ENCODE measurements around the gene EPN1.

Gene EPN1

DNA sequence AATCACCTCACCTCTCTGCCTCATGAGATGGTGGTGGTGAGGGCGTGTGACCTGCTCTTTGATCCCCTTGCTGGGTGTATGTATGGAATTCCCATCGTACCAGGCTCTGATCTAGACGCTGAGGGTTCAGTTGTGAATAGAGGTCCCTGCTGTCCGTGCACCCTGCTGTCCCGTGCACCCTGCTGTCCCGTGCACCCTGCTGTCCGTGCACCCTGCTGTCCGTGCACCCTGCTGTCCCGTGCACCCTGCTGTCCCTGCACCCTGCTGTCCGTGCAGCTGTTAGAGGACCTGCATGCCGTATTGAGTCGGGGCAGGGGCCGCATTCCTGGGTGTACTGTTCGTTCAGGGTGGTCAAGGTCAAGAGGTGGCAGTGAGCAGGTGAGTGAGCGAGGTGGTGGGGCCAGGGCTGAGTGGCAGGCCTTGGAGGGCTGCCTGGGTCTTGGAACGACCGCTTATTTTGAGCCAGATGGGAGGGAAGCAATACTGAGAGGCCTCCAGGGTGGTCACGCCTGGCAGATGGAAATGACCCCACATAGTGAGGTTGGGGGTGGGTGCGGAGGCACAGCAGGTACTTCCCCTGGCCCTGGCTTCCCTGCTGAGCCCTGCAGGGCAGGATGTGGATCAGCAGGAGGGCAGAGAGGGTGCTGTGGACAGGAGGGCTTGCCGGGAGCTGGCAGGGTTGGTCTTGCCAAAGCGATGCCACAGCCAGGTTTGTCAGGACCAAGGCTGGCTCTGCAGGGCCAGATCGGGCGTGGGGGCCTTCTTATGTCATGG is 4.6 kb upstream of the EPN1 start:
- Histone ChIP-seq H4K91ac (ENCODE audit: low read length) (peak overlapping the region; percentile 22), H4K8ac (ENCODE audit: low read length) (no peak overlapping the region), H3K27me3 (ENCODE audit: control insufficient read depth in 1 of 2, insufficient read depth in 1 of 2, low read length in 2 of 2) (no peaks in the 10 kb centered on the region), H3K4me3 (ENCODE audit: insufficient read depth in 1 of 2, low read depth in 1 of 2, low read length in 2 of 2) (peak overlapping the region in 1 of 2 experiments; percentile 5), H3K79me1 (replicated peaks; ENCODE audit: low read length, poor library complexity, severe bottlenecking) (peaks cover 7% of the 10 kb centered on the region), H2BK120ac (ENCODE audit: low read depth, low read length) (no peak overlapping the region), H3K9me3 (ENCODE audit: control insufficient read depth, low read length) (no peaks in the 10 kb centered on the region), H3K4me2 (ENCODE audit: low read length, poor library complexity, severe bottlenecking) (no peak overlapping the region), H3K4me1 (ENCODE audit: control insufficient read depth, insufficient read depth, low read depth, low read length) (peaks cover 34% of the 10 kb centered on the region), H3K23ac (ENCODE audit: low read length in 2 of 2) (peak overlapping the region in 1 of 2 experiments; percentile 2), H3K27ac (ENCODE audit: low read length, poor library complexity, severe bottlenecking) (peak overlapping the region; percentile 47), H3K14ac (ENCODE audit: low read length in 2 of 2) (peak overlapping the region in 1 of 2 experiments; percentile 53), H2AFZ (ENCODE audit: low read depth, low read length) (no peak overlapping the region), H3K4ac (ENCODE audit: low read depth in 1 of 2, low read length in 2 of 2) (no peak overlapping the region), H2BK12ac (ENCODE audit: low read length in 2 of 2) (no peak overlapping the region), H2BK5ac (ENCODE audit: low read depth, low read length, poor library complexity, severe bottlenecking) (no peak overlapping the region), H3K9ac (ENCODE audit: low read length) (no peak overlapping the region), H2AK5ac (ENCODE audit: low read length, severe bottlenecking) (no peak overlapping the region), H3K36me3 (ENCODE audit: control insufficient read depth in 1 of 2, insufficient read depth in 2 of 2, low read depth in 1 of 2, low read length in 2 of 2) (peaks cover 66 to 74% of the 10 kb centered on the region in 2 experiments), H3K18ac (ENCODE audit: low read depth in 1 of 2, low read length in 2 of 2) (peak overlapping the region in 1 of 2 experiments; percentile 42), H2BK15ac (ENCODE audit: low read depth, poor library complexity, severe bottlenecking) (no peak overlapping the region)
- no peak for DNase-seq
- WGBS, result 90% methylated on average over 23 of the region's 23 CpGs

DNA sequence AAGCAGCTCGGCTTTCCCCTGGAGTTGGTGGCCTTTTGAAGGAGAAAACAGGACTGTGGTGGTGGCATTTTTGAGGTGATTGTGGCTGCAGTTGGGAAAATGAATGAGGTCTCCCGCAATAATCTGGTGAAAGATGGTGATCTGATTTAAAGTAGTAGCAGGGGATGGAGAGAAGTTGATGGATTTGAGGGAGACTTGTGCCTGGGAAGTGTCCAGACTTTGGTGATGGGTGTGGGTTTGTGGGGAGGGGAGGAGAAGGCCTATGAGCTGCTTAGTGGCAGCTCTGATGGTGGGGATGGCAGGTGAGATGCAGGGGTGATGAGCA is 4.0 kb upstream of the EPN1 start:
- Histone ChIP-seq H3K9ac (ENCODE audit: low read length) (no peak overlapping the region), H3K14ac (ENCODE audit: low read length in 2 of 2) (no peak overlapping the region), H3K79me1 (replicated peaks; ENCODE audit: low read length, poor library complexity, severe bottlenecking) (peaks cover 4% of the 10 kb centered on the region), H3K9me3 (ENCODE audit: control insufficient read depth, low read length) (no peaks in the 10 kb centered on the region), H3K4me3 (ENCODE audit: insufficient read depth in 1 of 2, low read depth in 1 of 2, low read length in 2 of 2) (no peak overlapping the region), H3K18ac (ENCODE audit: low read depth in 1 of 2, low read length in 2 of 2) (no peak overlapping the region), H2BK15ac (ENCODE audit: low read depth, poor library complexity, severe bottlenecking) (no peak overlapping the region), H3K27ac (ENCODE audit: low read length, poor library complexity, severe bottlenecking) (peak overlapping the region; percentile 47), H3K27me3 (ENCODE audit: control insufficient read depth in 1 of 2, insufficient read depth in 1 of 2, low read length in 2 of 2) (no peaks in the 10 kb centered on the region), H3K23ac (ENCODE audit: low read length in 2 of 2) (no peak overlapping the region), H2AK5ac (ENCODE audit: low read length, severe bottlenecking) (no peak overlapping the region), H3K4me2 (ENCODE audit: low read length, poor library complexity, severe bottlenecking) (no peak overlapping the region), H4K8ac (ENCODE audit: low read length) (no peak overlapping the region), H2BK120ac (ENCODE audit: low read depth, low read length) (no peak overlapping the region), H3K4me1 (ENCODE audit: control insufficient read depth, insufficient read depth, low read depth, low read length) (peaks cover 34% of the 10 kb centered on the region), H3K4ac (ENCODE audit: low read depth in 1 of 2, low read length in 2 of 2) (no peak overlapping the region), H4K91ac (ENCODE audit: low read length) (no peak overlapping the region), H2BK12ac (ENCODE audit: low read length in 2 of 2) (no peak overlapping the region), H2AFZ (ENCODE audit: low read depth, low read length) (no peak overlapping the region), H3K36me3 (ENCODE audit: control insufficient read depth in 1 of 2, insufficient read depth in 2 of 2, low read depth in 1 of 2, low read length in 2 of 2) (peaks cover 61 to 69% of the 10 kb centered on the region in 2 experiments), H2BK5ac (ENCODE audit: low read depth, low read length, poor library complexity, severe bottlenecking) (no peak overlapping the region)
- DNase-seq, result no peak
- WGBS, result 95% methylated on average over 2 of the region's 2 CpGs

DNA sequence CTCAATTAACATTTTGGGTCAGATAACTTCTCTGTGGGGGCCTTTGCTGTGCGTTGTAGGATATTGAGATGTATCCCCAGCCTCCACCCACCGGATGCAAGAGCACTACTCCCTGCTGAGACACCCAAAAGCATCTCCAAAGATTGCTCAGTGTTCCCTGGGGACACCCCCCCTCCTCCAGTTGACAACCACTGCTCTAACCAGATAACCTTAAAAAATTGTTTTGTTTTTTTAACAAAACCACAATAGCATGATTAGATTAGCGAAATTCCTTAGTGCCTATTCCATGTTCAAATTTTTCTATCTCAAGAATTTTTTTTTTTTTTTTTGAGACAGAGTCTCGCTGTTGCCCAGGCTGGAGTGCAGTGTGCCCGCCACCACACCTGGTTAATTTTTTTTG is 2.6 kb upstream of the EPN1 start:
- no peaks in the 10 kb centered on the region for H3K9me3 ChIP-seq (ENCODE audit: control insufficient read depth, low read length)
- H3K4me3 ChIP-seq (ENCODE audit: insufficient read depth in 1 of 2, low read depth in 1 of 2, low read length in 2 of 2), result no peak overlapping the region
- peaks cover 34% of the 10 kb centered on the region for H3K4me1 ChIP-seq (ENCODE audit: control insufficient read depth, insufficient read depth, low read depth, low read length)
- 93% methylated on average over 5 of the region's 5 CpGs for WGBS
- no peak overlapping the region for H2BK12ac ChIP-seq (ENCODE audit: low read length in 2 of 2)
- H2BK5ac ChIP-seq (ENCODE audit: low read depth, low read length, poor library complexity, severe bottlenecking), result no peak overlapping the region
- no peak overlapping the region for H2BK120ac ChIP-seq (ENCODE audit: low read depth, low read length)
- no peak overlapping the region for H2AFZ ChIP-seq (ENCODE audit: low read depth, low read length)
- no peak overlapping the region for H3K14ac ChIP-seq (ENCODE audit: low read length in 2 of 2)
- H3K79me1 ChIP-seq (replicated peaks; ENCODE audit: low read length, poor library complexity, severe bottlenecking), result no peaks in the 10 kb centered on the region
- no peak overlapping the region for H4K91ac ChIP-seq (ENCODE audit: low read length)
- no peak overlapping the region for H4K8ac ChIP-seq (ENCODE audit: low read length)
- H3K4ac ChIP-seq (ENCODE audit: low read depth in 1 of 2, low read length in 2 of 2), result no peak overlapping the region
- H3K36me3 ChIP-seq (ENCODE audit: control insufficient read depth in 1 of 2, insufficient read depth in 2 of 2, low read depth in 1 of 2, low read length in 2 of 2), result peaks cover 54 to 57% of the 10 kb centered on the region in 2 experiments
- no peak for DNase-seq
- H3K27me3 ChIP-seq (ENCODE audit: control insufficient read depth in 1 of 2, insufficient read depth in 1 of 2, low read length in 2 of 2), result no peaks in the 10 kb centered on the region
- no peak overlapping the region for H2AK5ac ChIP-seq (ENCODE audit: low read length, severe bottlenecking)
- no peak overlapping the region for H3K27ac ChIP-seq (ENCODE audit: low read length, poor library complexity, severe bottlenecking)
- H2BK15ac ChIP-seq (ENCODE audit: low read depth, poor library complexity, severe bottlenecking), result no peak overlapping the region
- H3K4me2 ChIP-seq (ENCODE audit: low read length, poor library complexity, severe bottlenecking), result no peak overlapping the region
- no peak overlapping the region for H3K18ac ChIP-seq (ENCODE audit: low read depth in 1 of 2, low read length in 2 of 2)
- no peak overlapping the region for H3K23ac ChIP-seq (ENCODE audit: low read length in 2 of 2)
- H3K9ac ChIP-seq (ENCODE audit: low read length), result peak overlapping the region; percentile 43

DNA sequence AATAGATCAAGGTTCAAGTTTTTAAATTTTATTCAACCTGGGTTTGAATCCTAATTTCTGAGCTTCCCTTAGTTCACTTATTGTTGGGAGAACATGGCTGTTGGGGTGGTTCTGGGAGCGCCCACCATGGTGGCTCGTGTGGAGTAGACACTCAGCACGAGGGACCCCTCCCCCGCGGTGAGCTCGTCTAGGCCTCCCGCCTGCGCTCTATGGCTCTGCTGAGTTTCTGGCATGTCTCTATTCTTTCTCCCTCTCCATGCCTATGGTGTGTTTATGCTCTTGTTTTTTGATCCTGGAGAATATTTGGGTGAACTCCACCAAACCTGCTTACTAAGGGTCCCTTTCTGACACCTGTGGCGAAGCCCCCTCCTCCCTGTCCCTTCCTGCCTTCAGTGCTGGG is 1.6 kb upstream of the EPN1 start:
- Histone ChIP-seq H3K14ac (ENCODE audit: low read length in 2 of 2) (no peak overlapping the region), H3K4me2 (ENCODE audit: low read length, poor library complexity, severe bottlenecking) (no peak overlapping the region), H2BK12ac (ENCODE audit: low read length in 2 of 2) (no peak overlapping the region), H3K36me3 (ENCODE audit: control insufficient read depth in 1 of 2, insufficient read depth in 2 of 2, low read depth in 1 of 2, low read length in 2 of 2) (peaks cover 54 to 55% of the 10 kb centered on the region in 2 experiments), H3K79me1 (replicated peaks; ENCODE audit: low read length, poor library complexity, severe bottlenecking) (peaks cover under 1% of the 10 kb centered on the region), H3K9me3 (ENCODE audit: control insufficient read depth, low read length) (no peaks in the 10 kb centered on the region), H3K4me1 (ENCODE audit: control insufficient read depth, insufficient read depth, low read depth, low read length) (peaks cover 39% of the 10 kb centered on the region), H2BK5ac (ENCODE audit: low read depth, low read length, poor library complexity, severe bottlenecking) (no peak overlapping the region), H2BK15ac (ENCODE audit: low read depth, poor library complexity, severe bottlenecking) (no peak overlapping the region), H3K18ac (ENCODE audit: low read depth in 1 of 2, low read length in 2 of 2) (no peak overlapping the region), H2AK5ac (ENCODE audit: low read length, severe bottlenecking) (peak overlapping the region; percentile 9), H3K9ac (ENCODE audit: low read length) (peak overlapping the region; percentile 40), H2AFZ (ENCODE audit: low read depth, low read length) (no peak overlapping the region), H3K4me3 (ENCODE audit: insufficient read depth in 1 of 2, low read depth in 1 of 2, low read length in 2 of 2) (no peak overlapping the region), H2BK120ac (ENCODE audit: low read depth, low read length) (no peak overlapping the region), H3K27ac (ENCODE audit: low read length, poor library complexity, severe bottlenecking) (peak overlapping the region; percentile 25), H3K4ac (ENCODE audit: low read depth in 1 of 2, low read length in 2 of 2) (no peak overlapping the region), H3K23ac (ENCODE audit: low read length in 2 of 2) (no peak overlapping the region), H4K8ac (ENCODE audit: low read length) (no peak overlapping the region), H3K27me3 (ENCODE audit: control insufficient read depth in 1 of 2, insufficient read depth in 1 of 2, low read length in 2 of 2) (no peaks in the 10 kb centered on the region), H4K91ac (ENCODE audit: low read length) (no peak overlapping the region)
- DNase-seq, result no peak
- WGBS, result 70% methylated on average over 6 of the region's 9 CpGs

All from mesenchymal stem cell (in vitro differentiated cells and primary cell).